ENCODE data around the gene MED7. TPM values are rescaled to one million over a fixed set of nuclear protein-coding genes. Genes with fewer than 3 reads are reported as not detected.

The MED7 gene
- total RNA-seq, 2 experiments from 2014 or later, result 7.0 to 8.7 TPM

- Mint-ChIP-seq H3K27ac (peak overlapping the region; percentile 25), H3K36me3 (ENCODE audit: low read depth) (peaks cover 9% of the 10 kb centered on the region), H3K4me3 (no peak overlapping the region), H3K9me3 (no peaks in the 10 kb centered on the region), H3K4me1 (ENCODE audit: low read depth) (peaks cover 30% of the 10 kb centered on the region), H3K27me3 (no peaks in the 10 kb centered on the region)
- CTCF ChIA-PET, result no interaction called here
- intact Hi-C loops (cut with DNase I, micrococcal nuclease), result no loop called here
- DNase-seq (peak in 2 of 14 experiments; percentile 14 to 16), ATAC-seq (ENCODE audit: poor library complexity) (no peak)
- Histone ChIP-seq H3K27ac (ENCODE audit: low read depth in 1 of 2, low read length in 2 of 2) (no peak overlapping the region), H3K27me3 (ENCODE audit: control insufficient read depth in 1 of 2, insufficient read depth in 2 of 2, low read length in 2 of 2) (no peaks in the 10 kb centered on the region), H3K4me1 (ENCODE audit: insufficient read depth, low read length) (peaks cover 34% of the 10 kb centered on the region), H3K9me3 (ENCODE audit: control insufficient read depth in 1 of 2, insufficient read depth in 1 of 2, low read length in 2 of 2) (no peaks in the 10 kb centered on the region), H3K4me3 (ENCODE audit: low read length) (no peak overlapping the region), H3K36me3 (ENCODE audit: insufficient read depth, low read length) (no peaks in the 10 kb centered on the region)
- TF ChIP-seq CTCF (IDR thresholded peaks at IDR 0.05), result no peak
- POLR2A ChIA-PET, result interaction anchor here (0.7 to 1.7 kb wide), 2 partner anchors 8 to 272 kb away, joined by 3 to 4 read pairs; no protein-coding TSS in a partner anchor
Measured at GRCh38 chr5:157107508-157107907, 35.2 kb downstream of the MED7 start.

- TF ChIP-seq CTCF (IDR thresholded peaks at IDR 0.05), result no peak
- Mint-ChIP-seq H3K9me3 (no peaks in the 10 kb centered on the region), H3K36me3 (ENCODE audit: low read depth) (peaks cover 9% of the 10 kb centered on the region), H3K27ac (peak overlapping the region; percentile 25), H3K27me3 (no peaks in the 10 kb centered on the region), H3K4me3 (no peak overlapping the region), H3K4me1 (ENCODE audit: low read depth) (peaks cover 30% of the 10 kb centered on the region)
- Histone ChIP-seq H3K4me3 (ENCODE audit: low read length) (peak overlapping the region; percentile 7), H3K27ac (ENCODE audit: low read depth in 1 of 2, low read length in 2 of 2) (no peak overlapping the region), H3K36me3 (ENCODE audit: insufficient read depth, low read length) (no peaks in the 10 kb centered on the region), H3K27me3 (ENCODE audit: control insufficient read depth in 1 of 2, insufficient read depth in 2 of 2, low read length in 2 of 2) (no peaks in the 10 kb centered on the region), H3K4me1 (ENCODE audit: insufficient read depth, low read length) (peaks cover 34% of the 10 kb centered on the region), H3K9me3 (ENCODE audit: control insufficient read depth in 1 of 2, insufficient read depth in 1 of 2, low read length in 2 of 2) (no peaks in the 10 kb centered on the region)
- intact Hi-C loops (cut with DNase I, micrococcal nuclease), result no loop called here
- ATAC-seq (ENCODE audit: poor library complexity) (no peak), DNase-seq (peak in 3 of 14 experiments; percentile 23 to 57 (median 48))
- ChIA-PET CTCF (no interaction called here), POLR2A (interaction anchor here (0.7 to 1.7 kb wide), 2 partner anchors 9 to 271 kb away, joined by 3 to 4 read pairs; no protein-coding TSS in a partner anchor)
Measured at GRCh38 chr5:157106630-157107461, 35.8 kb downstream of the MED7 start.

- ATAC-seq (ENCODE audit: poor library complexity), result no peak
- H3K9me3 Mint-ChIP-seq, result no peaks in the 10 kb centered on the region
- Histone ChIP-seq H3K4me1 (ENCODE audit: insufficient read depth, low read length) (no peaks in the 10 kb centered on the region), H3K4me3 (ENCODE audit: low read length) (no peak overlapping the region), H3K27me3 (ENCODE audit: control insufficient read depth in 1 of 2, insufficient read depth in 2 of 2, low read length in 2 of 2) (no peaks in the 10 kb centered on the region), H3K9me3 (ENCODE audit: control insufficient read depth in 1 of 2, insufficient read depth in 1 of 2, low read length in 2 of 2) (no peaks in the 10 kb centered on the region), H3K36me3 (ENCODE audit: insufficient read depth, low read length) (no peaks in the 10 kb centered on the region), H3K27ac (ENCODE audit: low read depth in 1 of 2, low read length in 2 of 2) (no peak overlapping the region)
- ChIA-PET POLR2A (no interaction called here), CTCF (no interaction called here)
- H3K4me3 Mint-ChIP-seq, result no peak overlapping the region
- intact Hi-C loops (cut with DNase I, micrococcal nuclease), result no loop called here
- peaks cover 9% of the 10 kb centered on the region for H3K36me3 Mint-ChIP-seq (ENCODE audit: low read depth)
- TF ChIP-seq CTCF (IDR thresholded peaks at IDR 0.05), result no peak
- H3K27me3 Mint-ChIP-seq, result no peaks in the 10 kb centered on the region
- H3K4me1 Mint-ChIP-seq (ENCODE audit: low read depth), result no peaks in the 10 kb centered on the region
- H3K27ac Mint-ChIP-seq, result no peak overlapping the region
- peak in 2 of 14 experiments; percentile 39 to 49 for DNase-seq
Measured at GRCh38 chr5:157100140-157100679, 42.5 kb downstream of the MED7 start.

All from CD4-positive, alpha-beta T cell (primary cell).